ENCODE results near the gene P2RX1. TPM values are rescaled to one million over a fixed set of nuclear protein-coding genes. Genes with fewer than 3 reads are reported as not detected.
A peak's percentile ranks its signal among the peaks of the same experiment; 100 is the strongest.

Gene P2RX1
- polyA plus RNA-seq, 1 donor from 2014 or later = 2.4 TPM

DNA sequence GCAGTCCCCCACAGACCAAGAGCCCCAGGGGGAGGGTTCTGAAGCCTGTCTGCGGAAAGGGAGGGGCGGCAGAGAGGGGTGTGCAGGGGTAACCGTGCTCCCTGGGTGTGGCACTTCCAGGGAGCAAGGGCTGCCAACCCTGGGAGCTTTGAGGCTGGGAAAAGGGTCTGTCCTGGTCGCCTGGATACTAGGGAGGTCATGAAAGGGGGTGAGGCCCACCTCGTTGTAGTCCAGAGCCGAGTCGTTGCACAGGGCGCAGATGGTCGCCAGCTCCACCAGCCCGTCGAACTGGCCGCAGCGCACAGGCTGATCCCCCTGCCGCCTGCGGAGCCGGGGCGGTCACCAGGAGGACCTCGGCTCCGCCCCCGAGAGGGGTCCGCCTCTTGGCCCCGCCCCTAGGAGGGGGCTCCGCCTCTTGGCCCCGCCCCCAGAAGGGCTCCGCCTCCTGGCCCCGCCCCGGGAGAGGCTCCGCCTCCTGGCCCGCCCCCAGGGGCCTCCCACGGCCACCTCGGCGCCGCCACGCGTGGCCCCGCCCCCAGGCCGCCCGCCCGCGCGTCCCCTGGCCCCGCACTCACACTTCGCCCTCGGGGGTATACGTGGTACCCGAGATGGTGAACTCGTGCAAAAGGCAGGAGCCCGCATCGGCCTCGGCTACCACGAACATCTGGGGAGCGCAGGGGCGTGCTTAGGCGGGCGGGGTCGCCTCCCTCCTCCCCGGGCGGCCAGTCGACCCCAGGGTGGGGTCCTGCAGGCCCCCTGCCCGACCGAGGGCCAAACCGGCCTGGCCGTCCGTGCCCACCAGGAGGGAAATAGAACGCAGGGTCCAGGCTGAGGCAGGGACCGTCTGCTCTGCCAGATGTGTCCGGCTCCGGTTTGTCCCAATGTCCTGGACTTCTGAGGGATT lies 28.5 kb upstream of the P2RX1 start:
- Mint-ChIP-seq H3K27ac (no peak overlapping the region), H3K27me3 (no peaks in the 10 kb centered on the region), H3K9me3 (no peaks in the 10 kb centered on the region), H3K4me1 (peaks cover 0 to 2% (median 1%) of the 10 kb centered on the region in 3 donors), H3K4me3 (no peak overlapping the region), H3K36me3 (peaks cover 4% of the 10 kb centered on the region)

DNA sequence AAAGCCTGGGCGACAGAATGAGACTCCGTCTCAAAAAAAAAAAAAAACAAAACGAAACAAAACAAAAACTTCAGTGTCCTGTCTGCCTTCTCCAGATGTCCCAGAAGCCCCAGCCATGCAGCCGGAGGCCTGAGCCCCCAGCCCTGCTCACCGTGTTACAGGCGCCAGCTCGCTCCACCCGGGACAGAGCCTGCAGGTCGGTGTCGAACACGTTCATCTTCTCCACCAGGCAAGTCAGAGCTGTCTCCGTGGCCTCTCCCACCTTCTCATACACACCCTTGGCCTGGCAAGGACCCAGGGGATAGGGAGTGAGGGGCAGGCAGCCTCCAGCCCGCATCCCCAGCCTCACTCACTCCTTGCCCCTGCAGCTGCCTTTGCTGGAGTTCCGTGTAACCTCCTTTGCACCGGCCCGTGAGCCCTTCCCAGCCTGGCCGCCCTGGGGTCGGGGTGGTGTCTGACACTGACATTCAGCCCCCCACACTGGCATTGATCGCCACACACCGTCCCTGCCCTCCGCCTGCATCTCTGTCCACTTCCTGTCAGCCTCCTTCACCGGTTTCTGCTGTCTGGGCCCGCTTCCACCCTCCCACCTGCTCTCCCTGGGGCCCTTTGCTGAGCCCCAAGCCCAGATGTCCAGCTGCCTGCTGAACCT lies 27.1 kb upstream of the P2RX1 start:
- H3K4me1 Mint-ChIP-seq = peaks cover 0 to 2% (median 1%) of the 10 kb centered on the region in 3 donors
- H3K4me3 Mint-ChIP-seq = no peak overlapping the region
- H3K9me3 Mint-ChIP-seq = no peaks in the 10 kb centered on the region
- peaks cover 7% of the 10 kb centered on the region for H3K36me3 Mint-ChIP-seq
- H3K27ac Mint-ChIP-seq = peak overlapping the region in 2 of 3 donors; percentile 27 to 28
- H3K27me3 Mint-ChIP-seq = no peaks in the 10 kb centered on the region

DNA sequence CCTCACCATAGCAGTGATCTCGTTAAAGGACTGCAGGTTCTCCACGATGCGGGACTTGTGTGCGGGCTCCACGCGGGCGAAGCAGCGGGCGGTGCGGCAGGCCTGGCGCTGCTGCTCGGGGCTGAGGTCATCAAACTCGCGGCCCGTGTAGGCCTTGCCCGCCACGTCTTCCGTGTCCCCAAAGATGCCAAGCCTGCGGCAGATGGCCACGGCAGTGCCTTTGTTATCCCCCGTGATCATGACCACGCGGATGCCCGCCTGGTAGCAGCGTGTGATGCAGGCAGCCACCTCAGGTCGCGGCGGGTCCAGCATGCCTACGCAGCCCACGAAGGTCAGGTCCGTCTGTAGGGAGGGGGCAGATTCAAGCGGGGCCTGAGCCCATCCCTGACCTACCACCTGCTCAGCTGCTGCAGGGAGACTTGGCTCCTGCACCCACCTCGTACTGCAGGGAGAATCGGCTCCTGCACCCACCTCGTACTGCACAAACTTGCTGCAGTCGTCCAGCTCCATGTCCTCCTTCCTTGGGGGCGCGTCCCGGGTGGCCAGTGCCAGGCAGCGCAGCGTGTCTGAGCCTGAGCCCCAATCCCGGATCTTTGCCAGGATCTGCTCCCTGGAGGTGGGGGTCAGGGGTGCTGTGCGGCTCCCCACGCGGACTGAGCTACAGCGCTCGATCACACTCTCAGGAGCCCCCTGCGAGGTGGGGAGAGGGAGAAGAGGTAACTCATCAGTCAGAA lies 24.9 kb upstream of the P2RX1 start:
- Mint-ChIP-seq H3K4me3 (no peak overlapping the region), H3K36me3 (peaks cover 14% of the 10 kb centered on the region), H3K9me3 (no peaks in the 10 kb centered on the region), H3K4me1 (peaks cover 0 to 7% (median 2%) of the 10 kb centered on the region in 3 donors), H3K27ac (peak overlapping the region in 2 of 3 donors; percentile 71 to 78), H3K27me3 (no peaks in the 10 kb centered on the region)

DNA sequence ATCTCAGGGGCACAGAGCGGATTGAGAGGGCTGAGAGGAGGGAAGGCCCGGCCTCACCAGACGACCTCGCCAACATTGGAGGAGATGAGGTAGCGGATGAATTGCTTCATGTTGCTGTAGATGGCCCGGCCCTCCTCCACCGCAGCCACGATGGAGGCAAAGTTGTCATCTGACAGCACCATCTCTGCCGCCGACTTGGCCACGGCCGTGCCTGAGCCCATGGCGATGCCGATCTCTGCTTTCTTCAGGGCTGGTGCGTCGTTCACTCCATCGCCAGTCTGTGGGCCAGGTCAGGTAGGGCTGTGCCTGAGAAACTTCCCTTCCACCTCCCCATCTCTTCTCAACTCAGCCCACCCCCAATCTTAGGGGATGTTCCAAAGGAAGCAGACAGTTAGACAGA lies 21.1 kb upstream of the P2RX1 start:
- Mint-ChIP-seq H3K36me3 (peaks cover 11% of the 10 kb centered on the region), H3K4me1 (peaks cover 0 to 6% (median 2%) of the 10 kb centered on the region in 3 donors), H3K27ac (peak overlapping the region in 2 of 3 donors; percentile 54 to 82), H3K9me3 (no peaks in the 10 kb centered on the region), H3K4me3 (no peak overlapping the region), H3K27me3 (no peaks in the 10 kb centered on the region)

DNA sequence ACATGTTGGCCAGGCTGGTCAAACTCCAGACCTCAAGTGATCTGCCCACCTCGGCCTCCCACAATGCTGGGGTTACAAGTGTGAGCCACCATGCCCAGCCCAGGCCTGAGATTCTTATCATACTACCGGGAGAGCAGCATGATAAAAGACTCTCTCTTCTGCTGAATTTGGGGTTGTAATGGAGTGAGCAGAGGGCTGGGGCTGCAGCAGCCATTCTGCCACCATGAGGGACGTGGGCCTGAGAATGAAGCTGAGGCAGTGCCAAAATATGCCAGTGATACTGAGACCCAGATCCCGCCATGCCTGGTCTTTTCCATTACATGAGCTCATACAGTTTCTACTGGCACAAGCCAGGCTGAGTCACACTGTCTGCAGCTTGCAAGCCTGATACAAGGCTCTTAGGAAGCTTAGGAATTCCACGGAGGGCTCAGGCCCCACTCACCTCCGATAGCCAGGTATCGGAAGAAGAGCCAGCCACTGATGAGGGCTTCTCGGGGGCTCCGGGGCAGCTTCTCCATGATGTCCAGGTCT lies 19.6 kb upstream of the P2RX1 start:
- peak overlapping the region in 2 of 3 donors; percentile 62 to 83 for H3K27ac Mint-ChIP-seq
- peak overlapping the region in 1 of 4 donors; percentile 37 for H3K4me3 Mint-ChIP-seq
- H3K9me3 Mint-ChIP-seq = no peaks in the 10 kb centered on the region
- no peaks in the 10 kb centered on the region for H3K27me3 Mint-ChIP-seq
- peaks cover 11% of the 10 kb centered on the region for H3K36me3 Mint-ChIP-seq
- peaks cover 0 to 6% (median 2%) of the 10 kb centered on the region in 3 donors for H3K4me1 Mint-ChIP-seq

DNA sequence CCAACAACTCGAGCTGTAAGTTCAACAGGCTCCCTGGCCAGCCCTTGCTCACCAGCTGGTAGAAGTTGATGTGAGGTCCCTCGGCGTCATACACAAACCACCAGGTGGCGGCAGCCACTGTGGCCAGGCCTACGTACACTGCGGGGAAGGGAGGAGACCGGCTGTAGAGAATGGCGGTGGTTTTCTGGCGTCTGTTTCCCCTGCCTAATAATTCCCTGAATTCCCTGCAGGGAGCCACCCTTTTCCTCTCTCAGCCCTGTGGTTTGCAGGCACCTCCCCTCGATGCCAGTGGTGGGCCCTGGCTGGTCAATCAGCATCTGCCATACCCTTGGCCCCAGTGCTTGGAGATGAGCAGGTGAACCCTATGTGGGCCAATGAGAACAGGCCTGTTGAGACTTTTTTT lies 18.9 kb upstream of the P2RX1 start:
- Mint-ChIP-seq H3K4me1 (peaks cover 0 to 6% (median 1%) of the 10 kb centered on the region in 3 donors), H3K36me3 (peaks cover 11% of the 10 kb centered on the region), H3K27ac (peak overlapping the region in 1 of 3 donors; percentile 83), H3K27me3 (no peaks in the 10 kb centered on the region), H3K9me3 (no peaks in the 10 kb centered on the region), H3K4me3 (no peak overlapping the region)

DNA sequence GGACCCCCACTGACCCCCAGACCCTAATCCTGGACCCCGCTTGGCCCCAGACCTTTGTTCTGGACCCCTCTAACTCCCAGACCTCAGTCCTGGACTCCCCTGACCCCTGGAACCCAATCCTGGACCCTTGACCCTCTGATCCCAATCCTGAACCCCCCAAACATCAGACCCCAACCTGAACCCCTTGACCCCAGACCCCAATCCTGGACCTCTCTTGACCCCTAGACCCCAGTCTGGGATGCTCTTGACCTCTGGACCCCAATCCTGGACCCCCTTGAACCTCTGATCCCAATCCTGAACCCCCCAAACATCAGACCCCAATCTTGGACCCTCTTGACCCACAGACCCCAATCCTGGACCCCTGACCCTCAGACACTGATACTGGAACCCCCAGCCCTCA lies 13.5 kb upstream of the P2RX1 start:
- Mint-ChIP-seq H3K27ac (peak overlapping the region in 1 of 3 donors; percentile 82), H3K27me3 (no peaks in the 10 kb centered on the region), H3K4me1 (peaks cover 0 to 5% (median 4%) of the 10 kb centered on the region in 3 donors), H3K4me3 (no peak overlapping the region), H3K36me3 (no peaks in the 10 kb centered on the region), H3K9me3 (no peaks in the 10 kb centered on the region)

DNA sequence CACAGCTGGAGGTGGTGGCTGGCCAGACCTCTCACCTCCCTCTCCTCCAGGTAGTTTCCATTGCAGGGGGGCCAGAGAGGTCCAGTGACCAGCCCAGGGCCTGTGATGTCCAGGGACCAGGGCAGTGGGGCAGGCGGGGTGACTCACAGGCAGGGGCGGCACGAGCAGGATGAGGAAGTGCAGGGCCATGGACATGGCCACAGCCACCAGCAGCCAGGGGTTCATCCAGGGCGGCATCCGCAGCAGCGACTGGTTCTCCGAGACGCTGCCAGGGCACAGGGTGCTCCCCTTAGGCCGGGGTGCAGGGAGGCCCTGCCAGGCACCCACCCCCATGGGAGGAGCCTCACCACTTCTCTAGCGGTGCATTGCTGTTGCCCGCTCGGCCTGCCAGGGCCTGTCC lies 12.9 kb upstream of the P2RX1 start:
- Mint-ChIP-seq H3K36me3 (no peaks in the 10 kb centered on the region), H3K4me1 (peaks cover 0 to 5% (median 5%) of the 10 kb centered on the region in 3 donors), H3K9me3 (no peaks in the 10 kb centered on the region), H3K27ac (peak overlapping the region in 1 of 3 donors; percentile 25), H3K4me3 (no peak overlapping the region), H3K27me3 (no peaks in the 10 kb centered on the region)

DNA sequence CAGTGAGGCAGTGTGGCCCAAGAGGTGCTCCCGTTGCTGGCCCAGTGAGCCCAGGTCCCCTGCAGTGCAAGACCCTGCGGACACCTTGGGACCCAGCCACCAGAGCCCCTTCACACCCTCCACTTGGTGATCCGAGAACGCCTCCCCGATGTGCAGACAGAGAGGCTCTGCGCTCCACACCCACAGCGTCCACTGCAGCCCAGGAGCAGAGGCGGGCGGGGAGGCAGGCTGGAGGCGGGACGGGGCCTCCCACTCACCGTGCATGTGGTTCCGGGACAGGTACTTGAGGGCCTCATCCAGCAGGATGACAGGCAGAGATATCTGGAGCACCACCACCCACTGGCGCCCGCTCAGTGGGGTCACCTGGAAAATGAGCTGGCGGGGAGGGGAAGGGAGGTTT lies 12.1 kb upstream of the P2RX1 start:
- peak overlapping the region in 2 of 3 donors; percentile 14 to 23 for H3K27ac Mint-ChIP-seq
- H3K36me3 Mint-ChIP-seq = no peaks in the 10 kb centered on the region
- no peak overlapping the region for H3K4me3 Mint-ChIP-seq
- H3K27me3 Mint-ChIP-seq = no peaks in the 10 kb centered on the region
- peaks cover 0 to 7% (median 5%) of the 10 kb centered on the region in 3 donors for H3K4me1 Mint-ChIP-seq
- H3K9me3 Mint-ChIP-seq = no peaks in the 10 kb centered on the region

DNA sequence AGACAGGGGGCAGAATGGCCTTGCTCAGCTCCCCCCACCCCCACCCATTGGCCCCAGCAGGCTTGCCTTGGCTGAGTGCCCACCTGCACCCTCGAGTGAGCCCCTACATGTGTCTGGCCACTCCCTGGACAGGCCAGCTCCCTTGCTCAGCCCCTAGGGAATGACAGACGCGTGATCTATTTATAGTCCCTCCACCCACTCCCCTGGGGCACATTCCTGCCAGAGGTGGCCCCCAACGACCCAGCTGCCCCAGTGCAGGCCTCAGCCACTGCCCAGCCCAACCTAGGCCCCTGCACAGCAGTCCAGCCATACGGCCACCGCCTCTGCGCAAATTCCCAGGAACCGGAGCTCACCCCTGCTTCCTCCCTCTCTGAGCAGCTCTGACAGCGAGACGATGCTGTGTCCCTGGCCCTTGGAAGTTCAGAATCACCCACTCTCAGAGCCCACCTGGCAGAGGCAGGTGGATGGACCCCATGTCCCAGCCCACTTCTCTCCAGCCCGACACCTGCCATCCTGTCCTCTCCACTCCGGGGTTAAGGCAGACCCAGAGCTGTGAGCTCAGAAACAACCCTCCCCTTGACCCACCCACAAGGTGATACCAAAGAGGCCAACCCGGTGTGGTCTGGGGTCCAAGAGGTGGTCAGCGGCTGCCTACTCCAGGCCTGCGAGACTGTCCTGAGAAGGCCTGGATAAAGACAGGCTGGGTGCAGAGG lies 11.5 kb upstream of the P2RX1 start:
- Mint-ChIP-seq H3K27ac (peak overlapping the region in 2 of 3 donors; percentile 14 to 23), H3K36me3 (no peaks in the 10 kb centered on the region), H3K4me3 (no peak overlapping the region), H3K9me3 (no peaks in the 10 kb centered on the region), H3K4me1 (peaks cover 5 to 8% (median 8%) of the 10 kb centered on the region in 3 donors), H3K27me3 (no peaks in the 10 kb centered on the region)

DNA sequence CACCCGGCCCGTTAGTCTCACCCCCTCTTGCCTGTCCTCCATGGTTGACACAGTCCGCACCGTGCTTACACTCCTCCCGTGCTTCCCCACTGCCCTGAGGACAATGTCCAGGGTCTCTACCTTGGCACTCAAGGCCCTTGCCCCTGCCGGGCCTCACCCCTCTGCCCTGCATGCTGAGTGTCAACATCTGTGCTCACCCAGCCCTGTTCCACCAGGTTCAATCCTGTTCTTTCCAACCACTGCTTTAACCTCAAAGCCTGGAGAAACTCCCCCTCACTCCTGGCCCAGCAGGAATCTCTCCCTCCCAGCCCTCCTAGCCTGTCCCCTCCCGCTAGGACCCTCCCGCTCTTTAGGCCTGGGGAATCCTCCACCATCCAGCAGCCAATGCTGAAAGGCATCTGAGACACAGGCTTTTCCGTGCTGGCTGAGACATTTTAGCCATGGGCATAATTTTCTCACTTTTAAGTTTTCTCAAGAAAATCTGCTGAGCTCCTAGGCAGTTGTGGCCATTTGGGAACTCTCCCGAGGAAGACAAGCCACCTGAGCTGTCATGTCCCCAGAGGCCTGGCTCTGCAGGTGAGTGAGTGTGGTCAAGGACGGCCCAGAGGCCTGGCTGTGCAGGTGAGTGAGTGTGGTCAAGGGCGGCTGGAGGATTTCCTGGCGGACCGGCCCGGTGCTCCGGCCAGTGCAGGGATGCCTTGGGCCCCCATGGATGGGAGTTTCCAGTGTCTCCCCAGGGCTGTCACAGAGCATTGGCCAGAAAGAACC lies 10.8 kb upstream of the P2RX1 start:
- H3K4me1 Mint-ChIP-seq = peaks cover 11 to 13% (median 11%) of the 10 kb centered on the region in 3 donors
- no peaks in the 10 kb centered on the region for H3K9me3 Mint-ChIP-seq
- no peaks in the 10 kb centered on the region for H3K27me3 Mint-ChIP-seq
- H3K4me3 Mint-ChIP-seq = no peak overlapping the region
- H3K36me3 Mint-ChIP-seq = no peaks in the 10 kb centered on the region
- H3K27ac Mint-ChIP-seq = peak overlapping the region in 2 of 3 donors; percentile 29 to 53

DNA sequence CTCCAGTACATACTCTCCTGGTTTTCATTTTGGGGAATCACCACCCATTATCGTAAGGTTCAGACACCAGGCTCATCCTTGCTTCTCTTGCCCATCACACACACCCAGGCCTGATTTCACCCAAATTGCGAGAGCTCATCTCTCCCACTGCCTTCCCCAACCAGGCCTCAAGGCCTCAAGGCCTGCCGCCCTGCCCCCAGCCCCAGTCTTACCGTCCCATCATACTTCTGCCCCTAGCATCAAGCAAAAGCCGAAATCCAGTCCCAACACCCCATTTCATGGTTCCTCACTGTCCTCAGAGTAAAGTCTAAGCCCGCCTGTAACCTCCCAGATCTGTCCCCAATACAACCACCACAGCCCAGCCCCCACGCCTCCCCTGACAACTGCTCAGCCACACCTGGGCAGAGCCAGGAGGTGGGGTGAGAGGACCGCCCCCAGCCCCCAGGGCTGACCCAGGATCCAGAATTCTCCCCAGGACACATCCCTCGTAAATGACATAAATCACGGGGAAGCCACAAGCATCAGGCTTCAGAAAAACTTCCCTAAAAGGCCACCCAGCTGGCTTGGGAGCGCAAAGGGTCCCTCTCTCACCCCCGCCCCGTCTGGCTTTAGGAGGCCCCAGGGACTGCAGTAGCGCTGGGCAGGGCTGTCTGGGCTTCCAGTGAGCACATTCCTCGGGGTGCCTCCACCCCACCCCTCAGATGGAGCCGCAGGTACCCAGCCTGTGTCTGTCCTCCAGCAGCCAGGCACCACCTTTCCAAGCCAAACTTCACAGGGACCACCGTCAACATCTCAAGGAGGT lies 9.6 kb upstream of the P2RX1 start:
- no peaks in the 10 kb centered on the region for H3K9me3 Mint-ChIP-seq
- peak overlapping the region in 2 of 3 donors; percentile 59 to 64 for H3K27ac Mint-ChIP-seq
- H3K27me3 Mint-ChIP-seq = no peaks in the 10 kb centered on the region
- H3K36me3 Mint-ChIP-seq = no peaks in the 10 kb centered on the region
- peaks cover 11 to 13% (median 12%) of the 10 kb centered on the region in 3 donors for H3K4me1 Mint-ChIP-seq
- peak overlapping the region in 1 of 4 donors; percentile 34 for H3K4me3 Mint-ChIP-seq

Data from IgD-negative memory B cell (primary cell).